K562 (cell line): ENCODE measurements around the gene GAPDH. TPM values are rescaled to one million over a fixed set of nuclear protein-coding genes. Genes with fewer than 3 reads are reported as not detected.

ENCODE experiments used
- CREB5 ChIP-seq: fragments of 250-450 bp; sonication (Bioruptor Pico); IDR thresholded peaks from 2 replicates; pipeline ENCODE4 v1.5.0; 2020; ENCODE audit warnings: mild to moderate bottlenecking
- ETV5 ChIP-seq: sonication (generic); formaldehyde crosslinking; IDR thresholded peaks from 2 replicates; pipeline ENCODE4 v1.4.0; 2020; ENCODE audit warnings: low read depth, mild to moderate bottlenecking, missing genetic modification reagents
- IFI16 ChIP-seq: fragments of 250-450 bp; sonication (Bioruptor Pico); IDR thresholded peaks from 2 replicates; pipeline ENCODE4 v2.1.2; 2022; ENCODE audit warnings: mild to moderate bottlenecking, inconsistent platforms
- KLF6 ChIP-seq: fragments of 250-450 bp; sonication (Bioruptor Pico); IDR thresholded peaks from 2 replicates; pipeline ENCODE4 v1.4.0; 2020; ENCODE audit warnings: mild to moderate bottlenecking, moderate library complexity, borderline replicate concordance
- NBN ChIP-seq: fragments of 450-650 bp; IDR thresholded peaks from 2 replicates; pipeline ENCODE4 v1.6.1; 2016; ENCODE audit warnings: low read depth, mild to moderate bottlenecking
- NELFE ChIP-seq: IDR thresholded peaks from 2 replicates; pipeline ENCODE4 v1.6.1; 2011; ENCODE audit warnings: mild to moderate bottlenecking; ENCODE audit not compliant: insufficient read depth, insufficient read length
- PRDM10 ChIP-seq: fragments of 450-650 bp; IDR thresholded peaks from 2 replicates; pipeline ENCODE4 v1.6.1; 2018; ENCODE audit not compliant: partially characterized antibody
- PTTG1 ChIP-seq: fragments of 450-650 bp; IDR thresholded peaks from 2 replicates; pipeline ENCODE4 v1.6.1; 2016; ENCODE audit warnings: low read depth, mild to moderate bottlenecking, missing genetic modification characterization, missing compliant biosample characterization
- RBM22 ChIP-seq: fragments of 200-400 bp; formaldehyde crosslinking; IDR thresholded peaks from 2 replicates; pipeline ENCODE4 v1.6.1; 2018; ENCODE audit warnings: low read length, low read depth; ENCODE audit not compliant: poor library complexity, severe bottlenecking
- SETDB1 ChIP-seq: IDR thresholded peaks from one replicate; pipeline ENCODE4 v1.6.1; 2012; ENCODE audit warnings: low read length, control low read depth, inconsistent platforms
- SMAD3 ChIP-seq: fragments of 450-650 bp; formaldehyde crosslinking; conservative IDR thresholded peaks from 2 replicates; pipeline ENCODE4 v1.4.0; 2020; ENCODE audit warnings: mild to moderate bottlenecking
- TEAD2 ChIP-seq: fragments of 450-650 bp; IDR thresholded peaks from 2 replicates; pipeline ENCODE4 v1.6.1; 2016; ENCODE audit warnings: missing genetic modification characterization, control low read depth, missing compliant biosample characterization
- USF2 ChIP-seq: sonication (generic); formaldehyde crosslinking; IDR thresholded peaks from 2 replicates; pipeline ENCODE4 v1.5.0; 2020; ENCODE audit warnings: missing genetic modification reagents
- ZNF398 ChIP-seq: fragments of 250-450 bp; sonication (Bioruptor Pico); IDR thresholded peaks from 2 replicates; pipeline ENCODE4 v1.8.0; 2021; ENCODE audit warnings: moderate library complexity, mild to moderate bottlenecking, inconsistent platforms
- ZNF584 ChIP-seq: fragments of 200-800 bp; sonication (Bioruptor generic); IDR thresholded peaks from 2 replicates; pipeline ENCODE4 v1.6.1; 2016; ENCODE audit warnings: low read depth, mild to moderate bottlenecking, missing genetic modification characterization, missing compliant biosample characterization
- ZNF609 ChIP-seq: sonication (generic); formaldehyde crosslinking; IDR thresholded peaks from 2 replicates; pipeline ENCODE4 v1.8.1; 2023; ENCODE audit warnings: missing genetic modification reagents, mild to moderate bottlenecking, borderline replicate concordance
- polyA plus RNA-seq, 8 experiments: library from polyadenylated mRNA; depleted of rRNA in 4 of 8; stranded (reverse) in 5 of 8; unstranded in 3 of 8; fragments of >200 nt; fragmentation: Nextera tagmentation in 2 of 8; fragmentation: Illumina TruSeq in 1 of 8; extraction: Ambion mirVana in 2 of 8; extraction: Trizol in 1 of 8; gene quantifications; 2 replicates each; pipeline versions ENCODE4 v1.2.1 to v1.2.3, GENCODE V29; 2011 to 2014; ENCODE audit warnings: inconsistent platforms in 1 of 8, missing spikeins in 1 of 8
- total RNA-seq, 7 experiments: library from RNA; depleted of rRNA in 6 of 7; stranded (reverse); fragments of >200 nt in 6 of 7; fragmentation: Illumina TruSeq in 2 of 7; extraction: Trizol in 2 of 7; gene quantifications; 2 replicates each; pipeline versions ENCODE4 v1.2.1 to v1.2.3, GENCODE V29; 2011 to 2021; ENCODE audit warnings: low replicate concordance in 1 of 7

The GAPDH gene
- total and polyA plus RNA-seq, 9 of the 15 experiments (the other 6 are each of a cell fraction or from before 2014, with no cell fraction given), result 2,206 to 6,793 (median 4,217) TPM

GRCh38 chr12:6546016-6546415 lies 11.7 kb downstream of the GAPDH start (continued):
- TF ChIP-seq ZNF609 (CRISPR knock-in tag) (no peak), RBM22 (no peak), IFI16 (CRISPR knock-in tag) (no peak), KLF6 (CRISPR knock-in tag) (no peak), NELFE (no peak), PTTG1 (tag) (no peak), ETV5 (CRISPR knock-in tag) (no peak), SETDB1 (no peak), CREB5 (CRISPR knock-in tag) (no peak), NBN (no peak), SMAD3 (CRISPR knock-in tag) (no peak), ZNF584 (CRISPR knock-in tag) (no peak), USF2 (CRISPR knock-in tag) (no peak), ZNF398 (CRISPR knock-in tag) (no peak), PRDM10 (no peak), TEAD2 (tag) (no peak)
